ENCODE data around the gene DHRS11.

Gene DHRS11

GRCh38 chr17:36616061-36617029, 24.7 kb downstream of the DHRS11 start:
- DNase-seq = no peak

- DNase-seq = no peak
Measured at GRCh38 chr17:36617773-36618172, 26.1 kb downstream of the DHRS11 start.

- no peak for DNase-seq
Measured at GRCh38 chr17:36623281-36623680, 31.6 kb downstream of the DHRS11 start.

GRCh38 chr17:36625188-36625587, 33.5 kb downstream of the DHRS11 start:
- no peak for DNase-seq

- no peak for DNase-seq
Measured at GRCh38 chr17:36627101-36627500, 35.4 kb downstream of the DHRS11 start.

DNA sequence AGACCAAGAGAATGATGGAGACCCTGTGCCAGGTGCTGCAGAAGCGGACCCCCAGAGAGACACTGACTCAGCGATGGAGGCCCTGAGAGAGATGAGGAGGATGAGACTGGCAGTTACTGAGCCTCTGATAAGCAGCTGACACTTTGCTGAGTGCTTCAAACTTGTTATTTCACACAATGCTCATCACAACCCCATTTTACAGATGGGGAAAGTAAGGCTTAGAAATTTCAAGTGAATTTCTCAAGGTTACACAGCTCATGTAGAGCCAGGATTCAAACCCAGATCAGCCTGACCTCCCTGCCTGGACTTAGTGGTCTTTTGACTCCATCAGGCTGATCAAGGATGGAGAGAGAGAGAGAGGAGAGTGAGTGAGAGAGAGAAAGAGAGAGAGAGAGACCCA, 36.9 kb downstream of the DHRS11 start:
- DNase-seq = no peak

DNA sequence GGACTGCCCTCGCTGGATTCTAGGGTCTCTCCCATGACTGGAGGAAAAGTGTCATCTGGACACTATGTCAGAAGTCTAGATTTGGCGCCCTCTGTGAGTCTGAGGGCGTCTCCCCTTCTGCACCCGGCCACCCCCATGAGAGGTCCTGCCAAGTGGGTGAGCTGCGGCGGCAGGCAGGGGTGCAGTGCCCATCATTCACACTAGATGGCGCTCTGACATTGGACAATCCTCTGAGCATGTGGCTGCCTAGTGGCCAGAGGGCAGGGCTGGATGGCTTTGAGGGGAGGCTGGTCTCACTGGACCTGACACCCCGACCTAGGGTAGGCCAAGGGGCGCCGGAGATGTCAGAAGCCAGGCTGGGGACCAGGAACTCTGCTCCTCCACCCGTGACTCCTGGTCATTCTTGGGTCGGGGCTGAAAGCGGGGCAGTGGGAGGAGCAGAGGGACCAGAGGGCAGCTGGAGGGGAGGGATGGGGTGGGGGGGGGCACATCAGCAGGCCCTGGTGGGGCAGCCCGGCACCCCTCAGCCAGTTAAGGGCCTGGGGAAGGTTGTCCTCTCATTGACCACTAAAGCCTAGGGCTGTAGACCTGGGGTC, 37.7 kb downstream of the DHRS11 start:
- DNase-seq = peak; percentile 29

- DNase-seq = no peak
Measured at GRCh38 chr17:36629970-36630502, 38.4 kb downstream of the DHRS11 start.

GRCh38 chr17:36631022-36631421, 39.3 kb downstream of the DHRS11 start:
- no peak for DNase-seq

DNA sequence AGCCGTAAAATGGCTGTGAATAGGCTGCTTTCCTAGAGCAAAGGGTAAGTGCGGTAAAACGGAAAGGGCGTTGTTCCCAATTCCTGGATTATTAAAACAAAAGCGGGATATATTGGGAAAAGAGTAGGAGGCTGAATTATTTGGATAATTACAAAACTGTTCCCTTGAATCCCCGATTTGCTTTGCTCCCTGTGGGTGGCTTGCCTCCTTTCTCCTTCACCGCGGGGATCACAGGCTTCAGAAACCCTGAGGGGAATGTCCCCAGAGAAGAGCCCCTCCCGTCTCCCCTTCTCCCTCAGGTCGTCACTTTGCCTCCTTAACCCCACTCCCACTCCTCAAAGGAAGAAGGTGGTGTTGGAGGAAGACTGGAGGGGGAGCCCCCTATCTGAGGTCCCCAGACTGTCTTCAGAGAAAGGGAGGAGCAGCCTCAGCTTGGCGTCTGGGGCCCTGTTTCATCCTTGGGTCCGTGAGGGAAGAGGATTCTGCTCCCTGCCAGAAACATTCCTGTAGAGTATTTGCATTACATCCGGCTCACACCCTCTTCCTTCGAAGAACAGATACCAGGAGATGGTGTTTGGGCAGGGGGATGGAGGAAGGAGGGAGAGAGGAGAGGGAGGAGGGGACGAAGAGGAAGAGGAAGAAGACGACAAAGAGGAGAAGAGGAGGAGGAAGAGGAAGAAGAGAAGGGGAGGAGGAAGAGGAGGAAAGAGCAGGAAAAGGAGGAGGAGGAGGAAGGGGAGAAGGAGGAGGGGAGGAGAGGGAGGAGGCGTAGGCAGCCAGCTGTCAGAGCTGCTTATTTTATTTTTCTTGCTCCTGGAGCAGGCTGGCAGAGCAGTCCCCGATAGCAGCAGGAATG, 41.5 kb downstream of the DHRS11 start:
- DNase-seq = no peak

GRCh38 chr17:36640346-36640745, 48.7 kb downstream of the DHRS11 start:
- DNase-seq = no peak

- no peak for DNase-seq
Measured at GRCh38 chr17:36640836-36641235, 49.2 kb downstream of the DHRS11 start.

GRCh38 chr17:36641331-36641876, 49.7 kb downstream of the DHRS11 start:
- DNase-seq = no peak

DNA sequence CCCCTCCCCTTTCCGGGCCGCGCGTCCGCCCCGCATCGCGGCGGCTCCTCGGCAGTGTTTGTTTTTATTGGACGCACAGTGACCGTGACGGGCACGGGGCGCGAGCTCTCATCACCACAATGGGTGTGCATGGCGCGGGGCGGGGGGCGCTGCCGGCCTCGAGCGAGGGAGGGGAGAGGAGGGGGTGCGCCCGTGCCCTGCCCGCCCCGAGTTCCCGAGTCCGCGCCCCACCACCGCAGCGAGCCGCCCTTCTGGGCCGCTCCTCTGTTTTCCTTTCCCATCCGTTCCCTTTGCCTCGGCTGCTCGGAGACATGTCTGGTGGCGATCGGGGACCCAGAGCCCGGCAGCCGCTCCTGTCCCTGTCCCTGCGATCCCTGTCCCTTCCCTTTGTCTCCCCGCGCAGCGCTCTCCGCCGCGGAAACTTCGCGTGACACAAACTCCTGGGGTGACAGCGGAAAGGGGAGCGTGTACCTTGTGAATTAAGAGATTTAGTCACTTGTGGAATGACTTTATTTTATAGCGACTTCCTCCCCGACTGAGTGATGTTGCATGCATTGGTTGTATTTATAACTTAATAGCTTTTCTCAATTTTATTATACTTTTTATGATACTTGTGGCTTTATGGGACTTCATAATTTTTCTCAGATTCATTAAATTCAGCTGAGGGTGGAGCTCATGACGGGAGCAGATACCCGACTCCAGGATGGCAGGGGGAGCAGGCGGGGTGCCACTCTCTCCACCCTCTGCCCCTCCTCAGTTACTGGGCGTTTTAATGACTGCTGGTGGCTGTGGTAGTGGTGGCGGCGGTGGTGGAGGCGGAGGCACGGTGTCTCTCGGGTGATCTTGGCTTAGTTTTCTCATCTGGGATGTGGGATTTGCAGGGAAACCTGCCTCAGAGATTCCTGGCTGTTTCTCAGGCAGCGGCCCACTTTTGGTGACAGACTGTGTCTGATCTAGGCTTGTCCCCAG, 50.5 kb downstream of the DHRS11 start:
- DNase-seq = no peak

DNA sequence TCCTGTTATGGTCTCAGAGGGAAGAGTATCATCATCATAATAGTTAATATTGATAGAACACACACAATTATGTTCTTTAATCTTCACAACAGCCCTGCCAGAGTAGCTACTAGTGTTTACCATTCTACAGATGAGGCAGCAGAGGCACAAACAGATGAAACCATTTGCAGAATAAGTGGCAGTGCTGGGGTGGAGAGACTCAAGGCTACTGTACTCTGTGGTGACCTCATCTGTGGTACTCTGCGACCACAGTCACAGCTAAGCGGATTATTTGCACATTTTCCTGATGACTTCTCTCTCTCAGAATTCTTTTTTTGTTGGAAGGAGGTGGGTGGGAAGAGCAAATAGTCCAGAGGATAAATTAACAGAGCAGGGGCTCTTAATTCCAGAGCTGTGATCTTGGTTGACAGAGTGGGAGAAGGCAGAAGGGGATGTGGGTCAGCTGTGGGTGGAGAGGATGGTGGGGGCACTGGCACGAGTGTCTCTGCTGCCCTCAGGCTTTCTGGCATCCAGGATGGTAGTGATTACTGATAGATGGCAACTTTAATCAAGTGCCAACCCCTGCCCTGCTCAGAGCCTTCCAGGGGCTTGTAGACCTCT, 51.5 kb downstream of the DHRS11 start:
- DNase-seq = no peak

- no peak for DNase-seq
Measured at GRCh38 chr17:36645422-36645821, 53.7 kb downstream of the DHRS11 start.

DNA sequence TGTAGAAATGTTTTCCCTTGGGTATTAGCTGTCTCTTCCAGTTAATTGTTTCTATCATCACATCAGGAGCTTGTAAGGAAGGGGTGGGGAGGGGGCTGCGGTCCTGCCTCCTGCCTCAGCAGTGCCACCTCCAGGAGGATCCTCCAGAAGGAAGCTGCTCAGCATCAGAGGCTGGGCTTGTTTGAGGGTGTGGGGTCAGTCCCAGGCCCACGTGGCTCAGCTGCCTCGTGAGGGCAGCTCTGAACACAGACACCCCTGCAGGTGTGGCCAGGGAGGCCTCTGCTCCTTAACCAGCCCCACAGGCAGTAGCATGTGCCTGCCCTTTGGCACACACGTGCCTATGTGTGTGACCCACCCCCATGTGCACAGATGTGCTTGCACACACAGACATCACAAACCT, 56.0 kb downstream of the DHRS11 start:
- no peak for DNase-seq

DNA sequence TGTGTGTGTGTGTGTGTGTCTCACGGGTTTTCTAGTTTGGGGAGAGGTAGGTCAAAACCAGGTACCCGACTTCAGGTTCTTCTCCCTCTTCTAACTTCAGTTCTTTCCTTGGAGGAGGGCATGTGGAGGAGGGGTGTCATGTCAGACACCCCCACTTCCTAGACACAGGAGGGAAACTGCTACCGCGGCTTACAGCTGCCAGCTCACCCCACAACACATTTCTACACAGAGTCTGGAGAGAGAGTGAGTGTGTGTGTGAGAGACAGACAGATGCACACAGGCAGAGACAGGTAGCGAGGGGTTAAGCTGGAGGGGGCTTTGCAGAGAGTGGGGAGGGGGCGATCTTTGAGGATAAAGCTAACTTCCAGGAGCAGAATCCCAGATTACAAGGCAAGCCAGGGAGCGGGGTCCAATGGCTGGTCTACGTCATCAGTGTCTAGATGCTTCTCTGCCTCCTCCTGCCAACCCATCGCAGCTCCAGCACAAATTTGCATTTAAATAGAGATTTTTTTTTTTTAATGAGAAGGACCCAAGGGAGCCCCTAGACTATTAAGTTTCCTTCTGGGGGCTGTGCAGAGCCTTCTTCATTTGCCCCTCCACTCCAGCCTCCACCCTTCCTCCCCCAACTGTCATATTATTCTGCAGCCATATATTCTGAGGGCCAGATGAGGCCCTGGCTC, 58.6 kb downstream of the DHRS11 start:
- no peak for DNase-seq
